Gastrocnemius medialis (tissue), 4 donors: ENCODE measurements around the gene KCNQ4.

Source experiments
- POLR2A ChIP-seq, 2 donors: fragments of 450-650 bp; IDR thresholded peaks; one replicate each; pipeline ENCODE4 v1.6.1; 2017; ENCODE audit warnings: antibody characterized with exemption in 2 of 2, mild to moderate bottlenecking in 2 of 2, moderate library complexity in 2 of 2
- TF ChIP-seq, protein P1 (sequence below), 5 experiments: fragments of 450-650 bp in 3 of 5; fragments of 200-600 bp in 2 of 5; sonication (generic) in 2 of 5; IDR thresholded peaks in 4 of 5; conservative IDR thresholded peaks in 1 of 5; 1 replicate in 4 of 5; 2 replicates in 1 of 5; pipeline ENCODE4 v1.5.1; 2016 to 2019; ENCODE audit warnings: antibody characterized with exemption in 5 of 5, mild to moderate bottlenecking in 3 of 5, moderate library complexity in 3 of 5

- TF ChIP-seq, protein P1, sequence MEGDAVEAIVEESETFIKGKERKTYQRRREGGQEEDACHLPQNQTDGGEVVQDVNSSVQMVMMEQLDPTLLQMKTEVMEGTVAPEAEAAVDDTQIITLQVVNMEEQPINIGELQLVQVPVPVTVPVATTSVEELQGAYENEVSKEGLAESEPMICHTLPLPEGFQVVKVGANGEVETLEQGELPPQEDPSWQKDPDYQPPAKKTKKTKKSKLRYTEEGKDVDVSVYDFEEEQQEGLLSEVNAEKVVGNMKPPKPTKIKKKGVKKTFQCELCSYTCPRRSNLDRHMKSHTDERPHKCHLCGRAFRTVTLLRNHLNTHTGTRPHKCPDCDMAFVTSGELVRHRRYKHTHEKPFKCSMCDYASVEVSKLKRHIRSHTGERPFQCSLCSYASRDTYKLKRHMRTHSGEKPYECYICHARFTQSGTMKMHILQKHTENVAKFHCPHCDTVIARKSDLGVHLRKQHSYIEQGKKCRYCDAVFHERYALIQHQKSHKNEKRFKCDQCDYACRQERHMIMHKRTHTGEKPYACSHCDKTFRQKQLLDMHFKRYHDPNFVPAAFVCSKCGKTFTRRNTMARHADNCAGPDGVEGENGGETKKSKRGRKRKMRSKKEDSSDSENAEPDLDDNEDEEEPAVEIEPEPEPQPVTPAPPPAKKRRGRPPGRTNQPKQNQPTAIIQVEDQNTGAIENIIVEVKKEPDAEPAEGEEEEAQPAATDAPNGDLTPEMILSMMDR (IDR thresholded peaks at IDR 0.05 in 4 of 5, conservative IDR thresholded peaks at IDR 0.05 in 1 of 5): no peak
- no peak for TF ChIP-seq POLR2A (IDR thresholded peaks at IDR 0.05)
Measured at GRCh38 chr1:40879482-40880175, 96.0 kb downstream of the KCNQ4 start.
